HepG2 (cell line): ENCODE measurements around the gene SECTM1. TPM values are rescaled to one million over a fixed set of nuclear protein-coding genes. Genes with fewer than 3 reads are reported as not detected.

Experiments used
- CHCHD3 ChIP-seq: sonication (generic); formaldehyde crosslinking; IDR thresholded peaks from 2 replicates; pipeline ENCODE4 v1.8.0; 2022; ENCODE audit warnings: mild to moderate bottlenecking, missing genetic modification reagents, moderate library complexity
- EP300 ChIP-seq, 3 experiments: sonication (generic) in 1 of 3; formaldehyde crosslinking in 1 of 3; IDR thresholded peaks; 2 replicates each; pipeline versions ENCODE4 v1.5.1 to v1.6.1; 2011 to 2020; ENCODE audit warnings: low read depth in 2 of 3, low read length in 2 of 3, borderline replicate concordance in 1 of 3, improper control_type of control experiment in 1 of 3, mild to moderate bottlenecking in 1 of 3, missing genetic modification reagents in 1 of 3, moderate library complexity in 1 of 3
- ETV5 ChIP-seq: IDR thresholded peaks from 2 replicates; pipeline ENCODE4 v1.6.1; 2018; ENCODE audit warnings: missing biosample characterization, missing genetic modification reagents, inconsistent platforms, borderline replicate concordance
- MAZ ChIP-seq, 2 experiments: sonication (generic) in 1 of 2; formaldehyde crosslinking in 1 of 2; IDR thresholded peaks; 2 replicates each; pipeline versions ENCODE4 v1.5.0 to v1.6.1; 2012 to 2020; ENCODE audit warnings: low read depth in 2 of 2, mild to moderate bottlenecking in 2 of 2, borderline replicate concordance in 1 of 2, improper control_type of control experiment in 1 of 2, low read length in 1 of 2, missing genetic modification reagents in 1 of 2, moderate library complexity in 1 of 2
- REL ChIP-seq: sonication (generic); formaldehyde crosslinking; conservative IDR thresholded peaks from 2 replicates; pipeline ENCODE4 v1.8.0; 2022; ENCODE audit warnings: mild to moderate bottlenecking, missing genetic modification reagents, moderate library complexity
- XRCC5 ChIP-seq: fragments of 200-400 bp; formaldehyde crosslinking; optimal IDR thresholded peaks from 2 replicates; pipeline ENCODE3; 2017; ENCODE audit warnings: mild to moderate bottlenecking, low read length
- ZC3H4 ChIP-seq: sonication (generic); formaldehyde crosslinking; IDR thresholded peaks from 2 replicates; pipeline ENCODE4 v1.4.0; 2020; ENCODE audit warnings: missing genetic modification reagents, borderline replicate concordance
- ZNF12 ChIP-seq: sonication (generic); formaldehyde crosslinking; IDR thresholded peaks from 2 replicates; pipeline ENCODE4 v1.5.0; 2020; ENCODE audit warnings: missing genetic modification reagents
- ZNF317 ChIP-seq: sonication (generic); formaldehyde crosslinking; IDR thresholded peaks from 2 replicates; pipeline ENCODE4 v1.5.0; 2020; ENCODE audit warnings: mild to moderate bottlenecking, missing genetic modification reagents
- polyA plus RNA-seq, 8 experiments: library from polyadenylated mRNA; depleted of rRNA in 3 of 8; stranded (reverse) in 7 of 8; unstranded in 1 of 8; fragments of >200 nt; fragmentation: Illumina TruSeq in 4 of 8; extraction: Trizol in 4 of 8; gene quantifications; 2 replicates each; pipeline versions ENCODE4 v1.2.1 to v1.2.3, GENCODE V29; 2011 to 2016; ENCODE audit warnings: low read depth in 4 of 8, missing spikeins in 1 of 8, mixed read lengths in 1 of 8; ENCODE audit not compliant: insufficient read depth in 1 of 8
- total RNA-seq, 5 experiments: library from RNA; depleted of rRNA; stranded (reverse); fragments of >200 nt; fragmentation: Illumina TruSeq; extraction: Trizol; gene quantifications; 2 replicates each; pipeline ENCODE4 v1.2.3, GENCODE V29; 2016; ENCODE audit warnings: low read depth in 1 of 5
- TF ChIP-seq, protein P1 (sequence below): sonication (generic); formaldehyde crosslinking; IDR thresholded peaks from 2 replicates; pipeline ENCODE4 v1.4.0; 2020; ENCODE audit warnings: mild to moderate bottlenecking, missing genetic modification reagents
- TF ChIP-seq, protein P2 (sequence below): sonication (generic); formaldehyde crosslinking; conservative IDR thresholded peaks from 2 replicates; pipeline ENCODE4 v1.8.0; 2022; ENCODE audit warnings: missing genetic modification reagents
- TF ChIP-seq, protein P3 (sequence below): sonication (generic); formaldehyde crosslinking; IDR thresholded peaks from 2 replicates; pipeline ENCODE4 v1.4.0; 2020; ENCODE audit warnings: missing genetic modification reagents
- TF ChIP-seq, protein P4 (sequence below): IDR thresholded peaks from 2 replicates; pipeline ENCODE4 v1.6.1; 2016; ENCODE audit warnings: mild to moderate bottlenecking, missing biosample characterization, missing genetic modification reagents
- TF ChIP-seq, protein P5 (sequence below): IDR thresholded peaks from 2 replicates; pipeline ENCODE4 v1.6.1; 2018; ENCODE audit warnings: missing genetic modification reagents, mild to moderate bottlenecking, missing compliant biosample characterization

Gene SECTM1
- total and polyA plus RNA-seq, 2 of the 13 experiments (the other 11 are each of a cell fraction or from before 2014, with no cell fraction given) = 3.5 to 5.3 TPM

DNA sequence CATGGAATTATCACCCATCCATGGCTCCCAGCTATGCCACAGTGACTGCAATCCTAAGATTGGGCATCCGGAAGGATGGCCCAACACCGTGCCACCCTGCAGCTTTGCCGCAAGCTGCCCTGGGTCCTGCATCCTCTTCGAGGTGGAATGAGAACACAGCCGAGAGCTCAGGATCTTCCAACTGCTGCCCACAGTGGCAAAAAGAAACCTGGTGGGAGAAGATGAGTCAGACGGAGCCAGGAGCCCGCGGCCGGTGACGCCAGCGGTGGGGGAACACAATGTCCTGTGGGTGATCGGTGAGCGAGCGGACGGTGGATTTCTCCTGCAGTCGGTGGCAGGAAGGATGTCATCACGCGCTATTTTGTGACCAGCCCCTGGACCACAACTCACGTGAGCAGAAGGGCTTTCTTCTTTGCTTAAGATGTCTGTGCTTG, 36.3 kb downstream of the SECTM1 start (continued):
- TF ChIP-seq, protein P1, sequence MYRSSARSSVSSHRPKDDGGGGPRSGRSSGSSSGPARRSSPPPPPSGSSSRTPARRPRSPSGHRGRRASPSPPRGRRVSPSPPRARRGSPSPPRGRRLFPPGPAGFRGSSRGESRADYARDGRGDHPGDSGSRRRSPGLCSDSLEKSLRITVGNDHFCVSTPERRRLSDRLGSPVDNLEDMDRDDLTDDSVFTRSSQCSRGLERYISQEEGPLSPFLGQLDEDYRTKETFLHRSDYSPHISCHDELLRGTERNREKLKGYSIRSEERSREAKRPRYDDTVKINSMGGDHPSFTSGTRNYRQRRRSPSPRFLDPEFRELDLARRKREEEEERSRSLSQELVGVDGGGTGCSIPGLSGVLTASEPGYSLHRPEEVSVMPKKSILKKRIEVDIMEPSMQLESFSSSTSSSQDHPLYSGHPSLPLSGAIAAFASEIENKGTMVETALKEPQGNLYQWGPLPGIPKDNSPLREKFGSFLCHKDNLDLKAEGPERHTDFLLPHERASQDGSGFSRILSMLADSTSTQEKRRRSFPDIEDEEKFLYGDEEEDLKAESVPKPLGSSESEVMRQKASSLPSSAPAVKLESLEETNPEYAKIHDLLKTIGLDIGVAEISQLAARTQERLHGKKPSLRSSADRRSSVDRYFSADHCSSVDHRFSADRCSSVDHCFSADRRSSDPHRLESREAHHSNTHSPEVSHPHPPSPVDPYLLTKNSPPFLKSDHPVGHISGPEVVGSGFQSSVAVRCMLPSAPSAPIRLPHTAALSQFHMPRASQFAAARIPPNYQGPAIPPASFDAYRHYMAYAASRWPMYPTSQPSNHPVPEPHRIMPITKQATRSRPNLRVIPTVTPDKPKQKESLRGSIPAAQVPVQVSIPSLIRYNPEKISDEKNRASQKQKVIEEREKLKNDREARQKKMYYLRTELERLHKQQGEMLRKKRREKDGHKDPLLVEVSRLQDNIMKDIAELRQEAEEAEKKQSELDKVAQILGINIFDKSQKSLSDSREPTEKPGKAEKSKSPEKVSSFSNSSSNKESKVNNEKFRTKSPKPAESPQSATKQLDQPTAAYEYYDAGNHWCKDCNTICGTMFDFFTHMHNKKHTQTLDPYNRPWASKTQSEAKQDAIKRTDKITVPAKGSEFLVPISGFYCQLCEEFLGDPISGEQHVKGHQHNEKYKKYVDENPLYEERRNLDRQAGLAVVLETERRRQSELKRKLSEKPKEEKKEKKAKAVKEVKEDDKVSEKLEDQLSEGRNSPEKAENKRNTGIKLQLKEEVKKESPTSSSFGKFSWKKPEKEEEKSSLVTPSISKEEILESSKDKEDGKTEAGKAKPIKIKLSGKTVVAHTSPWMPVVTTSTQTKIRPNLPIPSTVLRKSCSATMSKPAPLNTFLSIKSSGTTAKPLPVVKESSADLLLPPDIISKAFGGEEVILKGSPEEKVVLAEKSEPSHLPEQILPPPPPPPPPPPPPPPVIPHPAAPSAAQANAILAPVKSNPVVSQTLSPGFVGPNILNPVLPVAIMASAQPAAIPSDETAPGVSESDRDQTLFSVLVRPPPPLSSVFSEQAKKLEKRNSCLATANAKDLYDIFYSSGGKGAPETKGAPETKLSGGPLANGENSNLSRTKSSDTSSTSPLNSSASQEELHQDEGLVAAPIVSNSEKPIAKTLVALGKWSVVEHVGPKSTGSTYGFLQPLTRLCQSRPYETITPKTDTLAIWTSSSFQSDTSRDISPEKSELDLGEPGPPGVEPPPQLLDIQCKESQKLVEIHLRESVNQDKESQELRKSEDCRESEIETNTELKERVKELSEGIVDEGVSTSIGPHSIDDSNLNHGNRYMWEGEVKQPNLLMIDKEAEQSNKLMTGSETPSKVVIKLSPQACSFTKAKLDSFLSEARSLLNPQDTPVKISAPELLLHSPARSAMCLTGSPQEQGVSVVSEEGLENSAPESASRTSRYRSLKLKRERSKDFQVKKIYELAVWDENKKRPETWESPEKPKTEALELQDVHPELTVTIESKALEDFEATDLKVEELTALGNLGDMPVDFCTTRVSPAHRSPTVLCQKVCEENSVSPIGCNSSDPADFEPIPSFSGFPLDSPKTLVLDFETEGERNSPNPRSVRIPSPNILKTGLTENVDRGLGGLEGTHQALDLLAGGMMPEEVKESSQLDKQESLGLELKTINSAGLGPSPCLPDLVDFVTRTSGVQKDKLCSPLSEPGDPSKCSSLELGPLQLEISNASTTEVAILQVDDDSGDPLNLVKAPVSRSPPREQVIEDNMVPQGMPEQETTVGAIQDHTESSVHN = 0 out of 2 replicates have a peak, but pooled peaks have one; percentile 4
- TF ChIP-seq ETV5 (CRISPR knock-in tag) (peak; percentile 4; the same call in 1 of the 2 replicates), XRCC5 (peak; percentile 10), REL (CRISPR knock-in tag) (no peak), CHCHD3 (CRISPR knock-in tag) (0 out of 2 replicates have a peak, but pooled peaks have one; percentile 2), ZNF317 (CRISPR knock-in tag) (no peak), ZNF12 (CRISPR knock-in tag) (no peak), EP300 (IDR thresholded peaks at IDR 0.05; ENCODE audit: low read depth in 2 of 2, low read length in 2 of 2) (no peak), EP300 (CRISPR knock-in tag; IDR thresholded peaks at IDR 0.05; ENCODE audit: borderline replicate concordance) (0 out of 2 replicates have a peak, but pooled peaks have one; percentile 45), MAZ (IDR thresholded peaks at IDR 0.05; ENCODE audit: borderline replicate concordance, low read depth, low read length) (no peak), MAZ (CRISPR knock-in tag; IDR thresholded peaks at IDR 0.05; ENCODE audit: low read depth) (no peak), ZC3H4 (CRISPR knock-in tag) (peak; percentile 70; the same call in 1 of the 2 replicates)
- TF ChIP-seq, protein P2, sequence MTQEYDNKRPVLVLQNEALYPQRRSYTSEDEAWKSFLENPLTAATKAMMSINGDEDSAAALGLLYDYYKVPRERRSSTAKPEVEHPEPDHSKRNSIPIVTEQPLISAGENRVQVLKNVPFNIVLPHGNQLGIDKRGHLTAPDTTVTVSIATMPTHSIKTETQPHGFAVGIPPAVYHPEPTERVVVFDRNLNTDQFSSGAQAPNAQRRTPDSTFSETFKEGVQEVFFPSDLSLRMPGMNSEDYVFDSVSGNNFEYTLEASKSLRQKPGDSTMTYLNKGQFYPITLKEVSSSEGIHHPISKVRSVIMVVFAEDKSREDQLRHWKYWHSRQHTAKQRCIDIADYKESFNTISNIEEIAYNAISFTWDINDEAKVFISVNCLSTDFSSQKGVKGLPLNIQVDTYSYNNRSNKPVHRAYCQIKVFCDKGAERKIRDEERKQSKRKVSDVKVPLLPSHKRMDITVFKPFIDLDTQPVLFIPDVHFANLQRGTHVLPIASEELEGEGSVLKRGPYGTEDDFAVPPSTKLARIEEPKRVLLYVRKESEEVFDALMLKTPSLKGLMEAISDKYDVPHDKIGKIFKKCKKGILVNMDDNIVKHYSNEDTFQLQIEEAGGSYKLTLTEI (CRISPR knock-in tag) = no peak
- TF ChIP-seq, protein P3, sequence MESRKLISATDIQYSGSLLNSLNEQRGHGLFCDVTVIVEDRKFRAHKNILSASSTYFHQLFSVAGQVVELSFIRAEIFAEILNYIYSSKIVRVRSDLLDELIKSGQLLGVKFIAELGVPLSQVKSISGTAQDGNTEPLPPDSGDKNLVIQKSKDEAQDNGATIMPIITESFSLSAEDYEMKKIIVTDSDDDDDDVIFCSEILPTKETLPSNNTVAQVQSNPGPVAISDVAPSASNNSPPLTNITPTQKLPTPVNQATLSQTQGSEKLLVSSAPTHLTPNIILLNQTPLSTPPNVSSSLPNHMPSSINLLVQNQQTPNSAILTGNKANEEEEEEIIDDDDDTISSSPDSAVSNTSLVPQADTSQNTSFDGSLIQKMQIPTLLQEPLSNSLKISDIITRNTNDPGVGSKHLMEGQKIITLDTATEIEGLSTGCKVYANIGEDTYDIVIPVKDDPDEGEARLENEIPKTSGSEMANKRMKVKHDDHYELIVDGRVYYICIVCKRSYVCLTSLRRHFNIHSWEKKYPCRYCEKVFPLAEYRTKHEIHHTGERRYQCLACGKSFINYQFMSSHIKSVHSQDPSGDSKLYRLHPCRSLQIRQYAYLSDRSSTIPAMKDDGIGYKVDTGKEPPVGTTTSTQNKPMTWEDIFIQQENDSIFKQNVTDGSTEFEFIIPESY (CRISPR knock-in tag) = peak; percentile 88; the same call in 1 of the 2 replicates
- TF ChIP-seq, protein P4, sequence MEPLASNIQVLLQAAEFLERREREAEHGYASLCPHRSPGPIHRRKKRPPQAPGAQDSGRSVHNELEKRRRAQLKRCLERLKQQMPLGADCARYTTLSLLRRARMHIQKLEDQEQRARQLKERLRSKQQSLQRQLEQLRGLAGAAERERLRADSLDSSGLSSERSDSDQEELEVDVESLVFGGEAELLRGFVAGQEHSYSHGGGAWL (CRISPR knock-in tag) = no peak
- TF ChIP-seq, protein P5, sequence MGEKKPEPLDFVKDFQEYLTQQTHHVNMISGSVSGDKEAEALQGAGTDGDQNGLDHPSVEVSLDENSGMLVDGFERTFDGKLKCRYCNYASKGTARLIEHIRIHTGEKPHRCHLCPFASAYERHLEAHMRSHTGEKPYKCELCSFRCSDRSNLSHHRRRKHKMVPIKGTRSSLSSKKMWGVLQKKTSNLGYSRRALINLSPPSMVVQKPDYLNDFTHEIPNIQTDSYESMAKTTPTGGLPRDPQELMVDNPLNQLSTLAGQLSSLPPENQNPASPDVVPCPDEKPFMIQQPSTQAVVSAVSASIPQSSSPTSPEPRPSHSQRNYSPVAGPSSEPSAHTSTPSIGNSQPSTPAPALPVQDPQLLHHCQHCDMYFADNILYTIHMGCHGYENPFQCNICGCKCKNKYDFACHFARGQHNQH = 0 out of 2 replicates have a peak, but pooled peaks have one; percentile 0
